NB4 (cell line): ENCODE measurements around the gene PCNX2.

Experiments
- CTCF ChIP-seq: IDR thresholded peaks from one replicate; pipeline ENCODE4 v1.5.1; 2012; ENCODE audit warnings: low read depth, low read length
- MAX ChIP-seq: IDR thresholded peaks from 2 replicates; pipeline ENCODE4 v1.6.1; 2011; ENCODE audit warnings: low read depth, low read length
- POLR2A ChIP-seq: IDR thresholded peaks from 2 replicates; pipeline ENCODE4 v1.6.1; 2011; ENCODE audit warnings: mild to moderate bottlenecking; ENCODE audit not compliant: insufficient read length; ENCODE audit errors: extremely low read depth

GRCh38 chr1:233078396-233078795 lies 217.1 kb downstream of the PCNX2 start:
- TF ChIP-seq CTCF = no peak
- no peak for TF ChIP-seq MAX
- no peak for TF ChIP-seq POLR2A
